B cell (primary cell): Measurements from ENCODE around the gene RARS2. TPM values are rescaled to one million over a fixed set of nuclear protein-coding genes. Genes with fewer than 3 reads are reported as not detected.

Experiments
- ATAC-seq: fragments of 200-7000 bp; cut with Tn5 transposase; one replicate; pipeline ENCODE4 v1.10.0; 2021; ENCODE audit warnings: low read depth, mild to moderate bottlenecking, moderate number of reproducible peaks, moderate library complexity
- CTCF ChIA-PET: fragments of 350-600 bp; sonication (Branson Sonifier 250); formaldehyde crosslinking; loops from one replicate; lab custom pipeline; 2021; ENCODE audit warnings: antibody characterized with exemption, inconsistent platforms; lab: Charles Lee
- POLR2A ChIA-PET: fragments of 350-600 bp; sonication (Branson Sonifier 250); formaldehyde crosslinking; loops from one replicate; lab custom pipeline; 2021; ENCODE audit warnings: antibody characterized with exemption; lab: Charles Lee
- DNase-seq: peaks from one replicate; pipeline ENCODE4 v3.0.0; 2013
- H2AFZ ChIP-seq: 2 replicates; pipeline ENCODE4 v1.6.1; 2012; ENCODE audit warnings: mild to moderate bottlenecking, low read depth, low read length; ENCODE audit not compliant: insufficient read depth, poor library complexity, severe bottlenecking
- H3K27ac ChIP-seq, 2 donors: 1 replicate in 1 of 2; 2 replicates in 1 of 2; pipeline ENCODE4 v1.5.1; 2012 to 2013; ENCODE audit warnings: low read length in 2 of 2, mild to moderate bottlenecking in 2 of 2, moderate library complexity in 1 of 2
- H3K27me3 ChIP-seq, 4 experiments: fragments of 200-600 bp in 1 of 4; sonication (generic) in 1 of 4; replicated peaks in 1 of 4; 1 replicate in 2 of 4; 2 replicates in 2 of 4; pipeline versions ENCODE4 v1.6.1 to v1.7.0; 2013 to 2016; ENCODE audit warnings: low read length in 3 of 4, mild to moderate bottlenecking in 2 of 4, mixed read lengths in 1 of 4, moderate library complexity in 1 of 4; ENCODE audit not compliant: insufficient read depth in 4 of 4, control insufficient read depth in 3 of 4; ENCODE audit errors: control extremely low read depth in 1 of 4
- H3K36me3 ChIP-seq, 2 experiments: replicated peaks in 1 of 2; 1 replicate in 1 of 2; 2 replicates in 1 of 2; pipeline versions ENCODE4 v1.6.1 to v1.7.1; 2013; ENCODE audit warnings: low read length in 1 of 2; ENCODE audit not compliant: insufficient read depth in 2 of 2, control insufficient read depth in 1 of 2; ENCODE audit errors: control extremely low read depth in 1 of 2, extremely low read depth in 1 of 2
- H3K4me1 ChIP-seq, 2 donors: fragments of 200-600 bp in 1 of 2; sonication (generic) in 1 of 2; 1 replicate in 1 of 2; 2 replicates in 1 of 2; pipeline versions ENCODE4 v1.5.1 to v1.6.1; 2013 to 2017; ENCODE audit warnings: low read length in 2 of 2; ENCODE audit not compliant: control insufficient read depth in 2 of 2, insufficient read depth in 2 of 2
- H3K4me2 ChIP-seq: replicated peaks from 2 replicates; pipeline ENCODE3; 2012; ENCODE audit warnings: mild to moderate bottlenecking, low read depth, low read length; ENCODE audit not compliant: poor library complexity, severe bottlenecking
- H3K4me3 ChIP-seq, 5 experiments: fragments of 200-600 bp in 1 of 5; sonication (generic) in 1 of 5; 1 replicate in 3 of 5; 2 replicates in 2 of 5; pipeline versions ENCODE4 v1.5.1 to v1.7.0; 2011 to 2016; ENCODE audit warnings: low read length in 4 of 5, mild to moderate bottlenecking in 4 of 5, low read depth in 2 of 5, control low read depth in 1 of 5, moderate library complexity in 1 of 5; ENCODE audit not compliant: insufficient read depth in 1 of 5; ENCODE audit errors: control extremely low read depth in 1 of 5, extremely low read depth in 1 of 5
- H3K79me2 ChIP-seq: fragments of 200-600 bp; sonication (generic); one replicate; pipeline ENCODE4 v1.6.0; 2016; ENCODE audit warnings: low read length; ENCODE audit not compliant: control insufficient read depth, insufficient read depth
- H3K9ac ChIP-seq: fragments of 200-600 bp; sonication (generic); 2 replicates; pipeline ENCODE4 v1.6.1; 2017; ENCODE audit warnings: mild to moderate bottlenecking, low read length, moderate library complexity
- H3K9me3 ChIP-seq, 3 donors: one replicate each; pipeline versions ENCODE4 v1.6.1 to v1.7.1; 2013; ENCODE audit warnings: low read length in 2 of 3; ENCODE audit not compliant: control insufficient read depth in 2 of 3, insufficient read depth in 1 of 3; ENCODE audit errors: control extremely low read depth in 1 of 3
- H4K20me1 ChIP-seq: 2 replicates; pipeline ENCODE4 v1.6.0; 2012; ENCODE audit warnings: mild to moderate bottlenecking, low read length; ENCODE audit not compliant: insufficient read depth, control insufficient read depth, poor library complexity, severe bottlenecking
- H3K27ac Mint-ChIP-seq: one replicate; pipeline ENCODE4 v1.8.0; 2021; ENCODE audit warnings: mixed read lengths
- H3K27me3 Mint-ChIP-seq: one replicate; pipeline ENCODE4 v1.8.0; 2021; ENCODE audit warnings: mixed read lengths
- H3K4me1 Mint-ChIP-seq: one replicate; pipeline ENCODE4 v1.8.0; 2021; ENCODE audit warnings: mixed read lengths
- H3K4me3 Mint-ChIP-seq: one replicate; pipeline ENCODE4 v1.8.0; 2021; ENCODE audit warnings: mixed read lengths
- H3K9me3 Mint-ChIP-seq: one replicate; pipeline ENCODE4 v1.8.0; 2022; ENCODE audit warnings: mixed read lengths; ENCODE audit not compliant: insufficient read depth
- EZH2 ChIP-seq: IDR thresholded peaks from 2 replicates; pipeline ENCODE4 v1.6.1; 2012; ENCODE audit warnings: borderline replicate concordance, low read depth, mild to moderate bottlenecking, moderate library complexity, low read length; ENCODE audit not compliant: insufficient read depth, poor library complexity, severe bottlenecking
- WGBS: methylation state at CpG from one replicate; pipeline ENCODE4 v1.1.5; 2013; ENCODE audit warnings: missing lambda C conversion rate; ENCODE audit not compliant: insufficient coverage; 5-methylcytosine and 5-hydroxymethylcytosine counted together
- intact Hi-C: fragments of 100-400 bp; cut with micrococcal nuclease; formaldehyde crosslinking; loops from one replicate; pipeline ENCODE4 v1.10.0; 2022
- polyA plus RNA-seq: library from polyadenylated mRNA; depleted of rRNA; stranded (reverse); fragments of >200 nt; gene quantifications from 2 replicates; pipeline ENCODE4 v1.2.3, GENCODE V29; 2012
- total RNA-seq, 2 donors: library from RNA; stranded (reverse); fragments of 120-200 nt in 1 of 2; gene quantifications; 1 replicate in 1 of 2; 2 replicates in 1 of 2; pipeline versions ENCODE4 v1.2.3 to v1.2.4, GENCODE V29; 2013 to 2022
- TF ChIP-seq, protein P1 (sequence below): fragments of 200-600 bp; IDR thresholded peaks from one replicate; pipeline ENCODE4 v1.8.0; 2022; ENCODE audit warnings: antibody characterized with exemption, mild to moderate bottlenecking

RARS2 gene
- total and polyA plus RNA-seq, 2 donors (not counting 1 experiment from before 2014, with no cell fraction given): 7.1 to 38.7 TPM

DNA sequence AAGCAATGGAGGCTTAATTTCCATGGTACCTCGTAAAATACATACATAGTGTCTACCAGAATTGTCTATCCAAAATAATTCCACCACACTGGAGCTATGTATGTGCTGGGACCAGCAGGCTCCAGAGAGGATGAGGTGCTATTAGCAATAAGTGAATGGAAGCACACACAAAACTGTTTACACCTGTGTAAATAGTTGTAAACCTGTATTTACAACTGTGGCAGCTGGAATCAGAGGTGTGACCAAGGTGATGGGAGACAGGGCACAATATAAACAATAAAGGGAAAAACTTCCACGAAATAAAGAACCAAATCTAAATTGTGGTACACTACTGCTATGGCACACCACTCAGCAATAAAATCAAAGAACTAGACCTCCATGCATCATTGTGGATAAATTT, 14.4 kb downstream of the RARS2 start:
- Histone ChIP-seq H3K9me3 (no peaks in the 10 kb centered on the region), H3K27me3 (no peaks in the 10 kb centered on the region), H3K4me2 (no peak overlapping the region), H3K27ac (no peak overlapping the region), H3K4me1 (peaks cover 8 to 9% of the 10 kb centered on the region in 2 donors), H4K20me1 (peaks cover 58% of the 10 kb centered on the region), H3K36me3 (peaks cover 0 to 3% of the 10 kb centered on the region in 2 experiments), H3K4me3 (no peak overlapping the region), H3K9ac (no peak overlapping the region), H2AFZ (no peak overlapping the region), H3K79me2 (peaks cover 72% of the 10 kb centered on the region)
- Mint-ChIP-seq H3K9me3 (peaks cover 3% of the 10 kb centered on the region), H3K27me3 (no peaks in the 10 kb centered on the region), H3K4me1 (peaks cover 36% of the 10 kb centered on the region), H3K4me3 (no peak overlapping the region), H3K27ac (no peak overlapping the region)
- WGBS: no CpG with 5 or more reads among the region's 2 CpGs
- DNase-seq: no peak
- intact Hi-C loops: no loop called here
- ATAC-seq: no peak
- ChIA-PET POLR2A (no interaction called here), CTCF (no interaction called here)
- TF ChIP-seq, protein P1, sequence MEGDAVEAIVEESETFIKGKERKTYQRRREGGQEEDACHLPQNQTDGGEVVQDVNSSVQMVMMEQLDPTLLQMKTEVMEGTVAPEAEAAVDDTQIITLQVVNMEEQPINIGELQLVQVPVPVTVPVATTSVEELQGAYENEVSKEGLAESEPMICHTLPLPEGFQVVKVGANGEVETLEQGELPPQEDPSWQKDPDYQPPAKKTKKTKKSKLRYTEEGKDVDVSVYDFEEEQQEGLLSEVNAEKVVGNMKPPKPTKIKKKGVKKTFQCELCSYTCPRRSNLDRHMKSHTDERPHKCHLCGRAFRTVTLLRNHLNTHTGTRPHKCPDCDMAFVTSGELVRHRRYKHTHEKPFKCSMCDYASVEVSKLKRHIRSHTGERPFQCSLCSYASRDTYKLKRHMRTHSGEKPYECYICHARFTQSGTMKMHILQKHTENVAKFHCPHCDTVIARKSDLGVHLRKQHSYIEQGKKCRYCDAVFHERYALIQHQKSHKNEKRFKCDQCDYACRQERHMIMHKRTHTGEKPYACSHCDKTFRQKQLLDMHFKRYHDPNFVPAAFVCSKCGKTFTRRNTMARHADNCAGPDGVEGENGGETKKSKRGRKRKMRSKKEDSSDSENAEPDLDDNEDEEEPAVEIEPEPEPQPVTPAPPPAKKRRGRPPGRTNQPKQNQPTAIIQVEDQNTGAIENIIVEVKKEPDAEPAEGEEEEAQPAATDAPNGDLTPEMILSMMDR: no peak
- TF ChIP-seq EZH2: no peak

DNA sequence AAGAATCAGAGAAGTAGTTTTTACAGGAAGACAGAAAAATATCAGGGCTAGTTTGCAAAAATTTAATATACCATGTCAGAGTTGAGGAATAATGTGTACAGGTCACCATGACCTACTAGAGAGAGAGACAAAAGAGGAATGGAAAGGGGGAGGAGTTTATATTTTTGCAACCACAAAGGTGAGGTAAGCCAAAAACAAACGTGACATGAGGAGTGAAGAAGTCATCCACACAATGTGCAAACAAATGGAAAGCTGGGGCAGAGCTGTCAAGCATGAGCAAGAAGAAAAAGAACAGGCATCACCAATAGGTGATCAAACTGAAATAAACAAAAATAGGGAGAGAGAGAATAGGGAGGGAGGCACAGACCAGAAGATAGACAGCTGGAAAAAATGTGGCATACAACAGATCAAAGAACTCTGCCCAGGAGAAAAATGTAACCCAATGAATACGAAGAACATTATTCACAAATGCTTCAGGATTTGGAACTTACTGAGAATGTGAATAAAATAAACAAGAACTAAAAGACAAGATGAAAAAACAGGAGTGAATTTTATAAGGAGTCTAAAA, 15.5 kb downstream of the RARS2 start:
- ATAC-seq (no peak), DNase-seq (no peak)
- intact Hi-C loops: no loop called here
- H3K4me3 Mint-ChIP-seq: no peak overlapping the region
- peaks cover 68% of the 10 kb centered on the region for H3K79me2 ChIP-seq
- H3K27ac ChIP-seq: no peak overlapping the region
- TF ChIP-seq, protein P1: no peak
- TF ChIP-seq EZH2: no peak
- H2AFZ ChIP-seq: no peak overlapping the region
- CTCF ChIA-PET: no interaction called here
- H3K36me3 ChIP-seq: peaks cover 0 to 3% of the 10 kb centered on the region in 2 experiments
- no peaks in the 10 kb centered on the region for H3K9me3 ChIP-seq
- peaks cover 8 to 9% of the 10 kb centered on the region in 2 donors for H3K4me1 ChIP-seq
- peaks cover 3% of the 10 kb centered on the region for H3K9me3 Mint-ChIP-seq
- peaks cover 36% of the 10 kb centered on the region for H3K4me1 Mint-ChIP-seq
- no peak overlapping the region for H3K27ac Mint-ChIP-seq
- H4K20me1 ChIP-seq: peaks cover 69% of the 10 kb centered on the region
- POLR2A ChIA-PET: no interaction called here
- no peak overlapping the region for H3K4me3 ChIP-seq
- WGBS: 0% methylated on average over 1 of the region's 2 CpGs
- H3K27me3 Mint-ChIP-seq: no peaks in the 10 kb centered on the region
- H3K27me3 ChIP-seq: no peaks in the 10 kb centered on the region
- no peak overlapping the region for H3K4me2 ChIP-seq
- no peak overlapping the region for H3K9ac ChIP-seq
